CD4-positive, alpha-beta T cell treated with Interleukin-4 for 1 hour (primary cell): Measurements from ENCODE around the gene RPS6KA3.
"Not testable (repeated sequence)": the region's sequence is repeated elsewhere in the genome, so short reads cannot be mapped to it uniquely, and the experiment has no call there.

Source experiments
- DNase-seq, 2 donors: peaks; one replicate each; pipeline ENCODE4 v3.0.0-alpha.2; 2020 to 2022

Gene RPS6KA3

GRCh38 chrX:20265221-20265725 lies 1.4 kb downstream of the RPS6KA3 start:
- peak; percentile 61 to 71 for DNase-seq

GRCh38 chrX:20263474-20263873 lies 3.2 kb downstream of the RPS6KA3 start:
- peak in 1 of 2 donors; percentile 71 for DNase-seq

- DNase-seq: peak in 1 of 2 donors; percentile 11
Measured at GRCh38 chrX:20260885-20261284, 5.8 kb downstream of the RPS6KA3 start.

- DNase-seq: no peak
Measured at GRCh38 chrX:20254712-20255299, 11.9 kb downstream of the RPS6KA3 start.

GRCh38 chrX:20253232-20253543 lies 13.5 kb downstream of the RPS6KA3 start:
- no peak for DNase-seq

GRCh38 chrX:20252381-20253231 lies 14.1 kb downstream of the RPS6KA3 start:
- DNase-seq: peak; percentile 74 to 79

- no peak for DNase-seq
Measured at GRCh38 chrX:20251691-20252090, 15.0 kb downstream of the RPS6KA3 start.

GRCh38 chrX:20250146-20250545 lies 16.6 kb downstream of the RPS6KA3 start:
- DNase-seq: not testable (repeated sequence)

GRCh38 chrX:20248592-20249192 lies 18.0 kb downstream of the RPS6KA3 start:
- DNase-seq: no peak

- DNase-seq: no peak
Measured at GRCh38 chrX:20244931-20245330, 21.8 kb downstream of the RPS6KA3 start.

GRCh38 chrX:20240201-20240600 lies 26.5 kb downstream of the RPS6KA3 start:
- DNase-seq: no peak

- no peak for DNase-seq
Measured at GRCh38 chrX:20237864-20238263, 28.8 kb downstream of the RPS6KA3 start.

GRCh38 chrX:20235755-20236154 lies 31.0 kb downstream of the RPS6KA3 start:
- no peak for DNase-seq

- DNase-seq: no peak
Measured at GRCh38 chrX:20233336-20233735, 33.4 kb downstream of the RPS6KA3 start.

- no peak for DNase-seq
Measured at GRCh38 chrX:20231598-20231997, 35.1 kb downstream of the RPS6KA3 start.

- no peak for DNase-seq
Measured at GRCh38 chrX:20230406-20230805, 36.3 kb downstream of the RPS6KA3 start.

- no peak for DNase-seq
Measured at GRCh38 chrX:20229155-20229554, 37.6 kb downstream of the RPS6KA3 start.

GRCh38 chrX:20228245-20228644 lies 38.5 kb downstream of the RPS6KA3 start:
- DNase-seq: no peak

GRCh38 chrX:20227116-20227515 lies 39.6 kb downstream of the RPS6KA3 start:
- DNase-seq: no peak

- DNase-seq: no peak
Measured at GRCh38 chrX:20225488-20225833, 41.2 kb downstream of the RPS6KA3 start.

GRCh38 chrX:20224814-20225487 lies 41.8 kb downstream of the RPS6KA3 start:
- DNase-seq: no peak

GRCh38 chrX:20221902-20222301 lies 44.8 kb downstream of the RPS6KA3 start:
- DNase-seq: no peak

- DNase-seq: no peak
Measured at GRCh38 chrX:20218836-20219505, 47.7 kb downstream of the RPS6KA3 start.
